Measurements from ENCODE around the gene NBPF3. TPM values are rescaled to one million over a fixed set of nuclear protein-coding genes. Genes with fewer than 3 reads are reported as not detected.

Gene NBPF3
- total and polyA plus RNA-seq, 2 donors (not counting 3 experiments of a cell fraction or from before 2014, with no cell fraction given), result 3.3 to 6.5 TPM

- no peak overlapping the region for H3K4me3 ChIP-seq (replicated peaks in 1 of 3; ENCODE audit: insufficient read depth in 1 of 3, low read depth in 1 of 3, low read length in 3 of 3)
- no peaks in the 10 kb centered on the region for H3K36me3 ChIP-seq (ENCODE audit: control insufficient read depth in 2 of 2, extremely low read depth in 1 of 2, insufficient read depth in 2 of 2, low read length in 2 of 2)
- peaks cover 29 to 34% of the 10 kb centered on the region in 2 experiments for H3K27me3 ChIP-seq (ENCODE audit: control insufficient read depth in 2 of 2, insufficient read depth in 2 of 2, low read length in 2 of 2)
- POLR2A ChIA-PET, result no interaction called here
- FAIRE-seq (no peak), DNase-seq (ENCODE audit: low read depth, low spot score) (no peak)
- no peaks in the 10 kb centered on the region for H3K9me1 ChIP-seq (replicated peaks; ENCODE audit: control insufficient read depth, extremely low read depth, insufficient read depth, low read length)
- H3K9me3 ChIP-seq (replicated peaks; ENCODE audit: control insufficient read depth, insufficient read depth, low read length), result no peaks in the 10 kb centered on the region
- H3K4me2 ChIP-seq (ENCODE audit: insufficient read depth, low read length), result no peak overlapping the region
- no peak overlapping the region for H2AFZ ChIP-seq (ENCODE audit: low read depth, low read length)
- H3K27ac ChIP-seq (ENCODE audit: insufficient read depth, low read depth, low read length), result no peak overlapping the region
- CTCF ChIA-PET, result interaction anchor here (1.5 to 4.2 kb wide), 4 partner anchors 11 to 163 kb away, joined by 5 to 34 read pairs (median 6); no protein-coding TSS in a partner anchor
- no peaks in the 10 kb centered on the region for H4K20me1 ChIP-seq (replicated peaks; ENCODE audit: control insufficient read depth, extremely low read depth, insufficient read depth, low read length)
- intact Hi-C loops (cut with micrococcal nuclease), result no loop called here
- dilution Hi-C loops (cut with MboI; ENCODE audit: extremely low pct_ligation_motif_present, low sequenced_read_pairs), result no loop called here
- no peak overlapping the region for H3K9ac ChIP-seq (replicated peaks; ENCODE audit: extremely low read depth, insufficient read depth, low read length)
- no peaks in the 10 kb centered on the region for H3K4me1 ChIP-seq (ENCODE audit: control insufficient read depth, extremely low read depth, insufficient read depth, low read length)
- TF ChIP-seq MAX (IDR thresholded peaks at IDR 0.05; ENCODE audit: insufficient read depth, insufficient read length) (no peak), EZH2 (IDR thresholded peaks at IDR 0.05; ENCODE audit: borderline replicate concordance, low read depth, low read length, severe bottlenecking) (no peak), FOS (IDR thresholded peaks at IDR 0.05; ENCODE audit: borderline replicate concordance, insufficient read depth, low read length) (no peak), GATA2 (IDR thresholded peaks at IDR 0.05; ENCODE audit: insufficient read depth, insufficient read length, low read depth, low read length) (no peak), POLR2AphosphoS5 (IDR thresholded peaks at IDR 0.05; ENCODE audit: insufficient read depth, low read depth, low read length) (no peak), POLR2A (IDR thresholded peaks at IDR 0.05; ENCODE audit: low read depth, low read length) (no peak)
- BruUV-seq (replicated peaks), result no TSS peak
- H3K79me2 ChIP-seq (ENCODE audit: control insufficient read depth, insufficient read depth, low read length), result no peaks in the 10 kb centered on the region
Measured at GRCh38 chr1:21534146-21534545, 94.2 kb downstream of the NBPF3 start.

Other genes starting within 250 kb of the NBPF3 start
- 496 and 562 TPM in 2 replicates for gene ECE1, start 149.7 kb upstream of the NBPF3 start, total RNA-seq
- gene ECE1, start 149.7 kb upstream of the NBPF3 start, polyA plus RNA-seq, result 437 and 521 TPM in 2 replicates
- 0.30 and 0.38 TPM in 2 replicates for gene ALPL, start 69.3 kb downstream of the NBPF3 start, total RNA-seq
- gene ALPL, start 69.3 kb downstream of the NBPF3 start, polyA plus RNA-seq, result 0.92 and 1.0 TPM in 2 replicates
- 0.20 TPM in 1 of 2 replicates, not detected in the other for gene RAP1GAP, start 229.2 kb downstream of the NBPF3 start, total RNA-seq
- gene RAP1GAP, start 229.2 kb downstream of the NBPF3 start, polyA plus RNA-seq, result 0.07 and 1.4 TPM in 2 replicates